Glomerular visceral epithelial cell (primary cell): ENCODE data around the gene ANKLE1.

Experiments
- DNase-seq: peaks from one replicate; pipeline ENCODE4 v3.0.0-alpha.2; 2016; ENCODE audit errors: extremely low spot score

Gene ANKLE1

DNA sequence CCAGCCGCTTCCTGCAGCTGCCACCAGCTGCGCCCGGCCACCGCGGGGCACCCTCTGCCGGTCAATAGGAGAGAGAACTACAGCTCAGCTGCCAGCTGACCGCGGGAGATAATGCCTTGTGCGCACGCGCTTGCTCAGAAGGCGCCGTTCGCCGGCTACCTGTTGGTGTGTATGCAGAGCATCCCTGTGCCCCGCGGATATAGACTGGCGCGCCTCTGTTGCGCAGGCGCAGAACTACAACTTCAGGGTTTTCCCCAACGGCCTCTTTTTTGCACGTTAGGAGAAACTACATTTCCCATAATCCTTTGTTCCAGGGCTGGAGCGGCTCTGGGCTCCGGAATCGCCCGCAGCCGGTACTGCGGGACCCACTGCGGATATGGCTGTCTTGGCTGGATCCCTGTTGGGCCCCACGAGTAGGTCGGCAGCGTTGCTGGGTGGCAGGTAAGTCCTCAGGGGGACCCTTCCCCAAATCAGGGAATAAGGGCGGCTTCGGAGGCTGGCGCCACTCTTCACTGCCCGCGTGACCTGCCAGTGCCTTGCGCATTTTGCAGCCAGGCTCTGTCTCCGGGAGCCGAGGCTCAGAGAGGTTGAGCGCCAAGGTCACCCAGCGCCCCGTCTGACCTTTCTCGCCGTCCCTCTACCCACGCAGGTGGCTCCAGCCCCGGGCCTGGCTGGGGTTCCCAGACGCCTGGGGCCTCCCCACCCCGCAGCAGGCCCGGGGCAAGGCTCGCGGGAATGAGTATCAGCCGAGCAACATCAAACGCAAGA, 24.0 kb downstream of the ANKLE1 start, which contains the start of gene MRPL34:
Gene MRPL34 (plus strand): TSS at position 356 of the 768 bp plus-strand sequence. CDS start 21 bp downstream, at position 377.
- DNase-seq = peak; percentile 100

DNA sequence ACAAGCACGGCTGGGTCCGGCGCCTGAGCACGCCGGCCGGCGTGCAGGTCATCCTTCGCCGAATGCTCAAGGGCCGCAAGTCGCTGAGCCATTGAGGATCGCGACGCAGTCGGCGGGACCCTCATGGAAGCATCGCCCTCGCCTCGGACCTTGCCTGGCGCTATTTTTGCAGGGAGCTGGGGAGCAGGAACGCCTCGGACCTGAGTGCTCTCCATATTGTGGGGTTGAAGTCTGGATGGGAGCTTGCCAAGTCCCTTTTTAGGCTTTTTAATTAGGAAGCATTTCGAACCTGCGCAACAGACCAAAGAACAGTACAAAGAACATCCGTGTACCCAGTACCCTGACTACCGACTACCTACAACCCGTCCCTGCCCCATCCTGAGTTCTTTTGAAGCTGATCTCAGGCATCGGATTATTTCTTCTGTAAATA, 24.6 kb downstream of the ANKLE1 start:
- no peak for DNase-seq

DNA sequence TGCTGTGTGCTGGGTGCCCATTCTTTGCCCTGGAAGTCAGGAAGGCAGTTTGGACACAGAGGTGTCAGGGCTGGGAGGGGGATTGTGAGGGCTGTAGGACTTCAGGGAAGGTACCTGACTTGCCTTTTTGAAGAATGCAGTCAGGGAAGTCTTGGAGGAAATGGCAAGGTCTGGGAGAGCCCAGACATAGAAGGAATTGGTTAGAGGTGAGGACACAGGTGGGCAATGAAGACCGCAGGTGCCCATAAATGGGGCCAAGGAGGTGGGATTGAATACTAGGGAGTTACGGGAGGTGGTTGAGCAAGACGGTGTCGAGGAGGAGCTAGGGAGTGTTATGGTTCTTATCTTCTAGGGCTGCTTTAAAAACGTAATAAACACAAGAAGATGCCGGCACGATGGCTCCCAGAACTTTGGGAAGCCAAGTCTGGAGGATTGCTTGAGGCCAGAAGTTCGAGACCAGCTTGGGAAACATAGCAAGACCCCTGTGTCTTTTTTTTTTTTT, 26.2 kb downstream of the ANKLE1 start:
- DNase-seq = no peak

DNA sequence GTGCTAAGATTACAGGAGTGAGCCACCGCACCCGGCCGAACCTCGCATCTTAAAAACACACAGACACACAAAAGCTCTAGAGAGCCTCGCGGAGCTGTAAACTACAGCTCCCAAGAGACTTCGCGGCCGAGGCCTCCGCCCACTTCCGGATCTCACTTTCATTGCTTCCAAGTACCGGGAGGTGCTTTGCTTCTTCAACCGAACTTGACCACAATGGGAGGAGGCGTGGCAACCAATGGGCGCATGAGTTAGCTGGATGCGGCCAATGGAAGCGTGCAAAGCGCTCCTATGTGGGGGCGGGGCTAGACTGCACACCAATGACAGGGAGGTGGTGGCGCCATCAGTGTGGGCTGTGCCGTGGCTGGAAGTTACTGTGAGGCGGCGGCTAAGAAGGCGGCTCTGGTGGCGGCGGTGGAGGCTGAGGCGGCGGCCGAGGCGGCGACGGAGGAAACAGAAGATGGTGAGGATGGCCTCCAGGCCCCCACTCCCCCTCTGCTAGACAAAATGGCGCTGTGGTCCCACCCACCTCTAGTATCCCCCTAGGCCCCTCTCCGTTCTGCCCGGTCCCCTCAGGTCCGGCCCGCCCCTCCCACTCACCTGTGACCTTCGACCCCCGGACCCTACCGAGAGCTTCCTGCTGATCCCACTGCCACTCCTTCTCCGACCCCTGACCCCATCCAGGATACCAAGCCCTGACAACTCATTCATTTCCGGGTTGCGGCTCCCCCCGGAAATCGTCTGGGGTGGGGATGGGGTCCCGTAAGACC, 27.7 kb downstream of the ANKLE1 start, which contains the start of gene DDA1:
Gene DDA1 (plus strand): TSS at position 366 of the 767 bp plus-strand sequence. CDS start 92 bp downstream, at position 458.
- peak; percentile 100 for DNase-seq

DNA sequence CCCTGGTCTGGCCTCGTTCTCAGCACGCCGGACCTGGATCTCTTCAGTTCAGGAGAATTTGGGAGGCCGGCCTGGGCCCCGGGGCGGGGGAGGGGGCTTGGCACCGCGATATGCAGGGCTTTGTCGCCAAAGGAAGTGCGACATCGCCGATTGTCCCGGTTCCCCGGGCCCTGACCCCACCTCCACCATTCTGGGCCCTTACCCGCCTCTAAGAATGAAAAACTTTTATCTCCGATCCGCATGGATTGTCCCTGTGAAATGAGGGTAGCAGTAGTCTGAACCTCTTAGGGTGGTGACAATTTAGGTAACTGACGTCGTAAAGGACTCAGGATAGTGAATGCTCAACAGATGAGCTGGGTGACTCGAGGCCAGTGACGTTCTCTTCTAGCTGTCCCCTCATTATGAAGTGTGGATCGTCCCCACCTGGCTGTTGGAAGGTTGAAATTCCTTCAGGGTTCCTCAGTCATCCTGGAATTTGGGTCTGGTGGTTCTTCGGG, 28.3 kb downstream of the ANKLE1 start:
- DNase-seq = no peak

DNA sequence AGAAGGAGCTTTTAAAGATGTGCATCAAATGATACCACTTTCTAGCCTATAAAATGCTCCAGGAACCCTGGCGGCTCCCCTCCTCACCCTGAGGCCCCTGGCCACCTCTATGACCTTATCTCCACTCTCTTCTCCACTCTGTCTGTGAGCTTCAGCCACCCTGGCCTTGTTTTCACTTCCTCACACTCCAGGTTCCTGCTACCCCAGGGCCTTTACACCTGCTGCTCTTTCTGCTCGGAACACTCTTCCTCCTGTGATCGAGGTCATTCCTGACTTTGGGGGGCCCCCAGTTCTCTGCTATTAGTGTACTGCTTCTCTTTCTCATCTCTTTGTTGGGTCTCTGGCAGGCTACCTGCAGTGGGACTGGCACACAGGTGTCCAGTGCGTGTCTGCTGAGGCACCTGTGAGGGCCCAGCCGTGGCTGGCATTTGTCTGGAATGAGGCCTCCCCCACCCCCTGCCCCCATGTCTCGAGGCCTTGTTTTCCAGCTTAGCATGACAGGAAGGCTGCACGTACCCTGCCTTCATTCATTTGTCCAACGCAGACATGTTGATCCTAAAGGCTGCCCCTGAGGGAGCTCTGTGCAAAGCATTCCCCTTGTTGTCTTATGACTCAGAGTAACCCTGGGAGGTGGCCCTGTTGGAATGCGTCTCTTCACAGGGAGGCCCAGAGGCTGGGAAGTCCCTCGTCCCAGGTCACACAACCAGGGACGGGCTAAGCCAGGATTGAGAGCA, 29.9 kb downstream of the ANKLE1 start:
- peak; percentile 89 for DNase-seq

DNA sequence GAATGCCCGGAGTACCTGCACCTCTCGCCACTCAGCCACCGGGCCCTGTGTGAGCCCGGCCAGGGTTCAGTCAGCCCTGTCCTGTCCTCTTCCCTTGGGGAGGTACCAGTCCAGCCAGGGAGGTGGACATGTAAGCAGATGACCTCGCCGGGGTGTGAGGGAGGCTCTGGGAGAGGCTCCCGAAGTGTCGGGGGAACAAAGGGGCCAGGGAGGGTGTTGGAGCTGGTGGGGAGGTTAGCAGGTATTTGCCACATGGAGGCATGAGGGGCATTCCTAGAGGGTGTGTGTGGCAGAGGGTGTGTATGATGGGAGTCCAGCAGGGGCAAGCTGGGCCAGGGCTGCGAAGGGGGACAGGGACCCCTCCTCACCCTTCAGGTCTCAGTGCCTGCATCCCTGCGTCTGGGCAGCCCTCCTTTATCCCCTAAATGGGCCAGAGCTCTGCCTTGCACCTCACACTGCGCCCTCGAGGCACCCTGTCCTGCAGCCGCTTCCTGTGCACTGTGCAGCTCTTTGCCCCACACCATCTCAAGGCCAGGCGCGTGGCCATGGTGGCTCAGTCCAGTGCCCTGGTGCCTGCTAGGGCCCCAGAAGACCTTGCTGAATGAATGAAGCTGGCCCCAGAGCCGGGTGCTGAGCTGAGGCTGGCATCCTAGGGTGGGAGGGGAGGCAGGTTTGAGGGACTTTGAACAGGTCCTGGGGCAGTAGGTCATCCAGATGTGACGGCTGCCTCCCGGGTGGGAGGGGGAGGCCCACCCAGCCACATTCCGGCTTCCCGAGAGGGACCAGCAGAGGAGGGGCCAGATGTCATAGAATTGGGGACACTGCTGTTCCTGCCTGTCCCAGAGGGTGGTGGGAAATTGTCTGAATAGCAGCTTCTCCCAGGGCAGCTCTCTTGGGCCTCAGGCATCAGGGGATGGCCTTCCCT, 30.8 kb downstream of the ANKLE1 start:
- DNase-seq = no peak

DNA sequence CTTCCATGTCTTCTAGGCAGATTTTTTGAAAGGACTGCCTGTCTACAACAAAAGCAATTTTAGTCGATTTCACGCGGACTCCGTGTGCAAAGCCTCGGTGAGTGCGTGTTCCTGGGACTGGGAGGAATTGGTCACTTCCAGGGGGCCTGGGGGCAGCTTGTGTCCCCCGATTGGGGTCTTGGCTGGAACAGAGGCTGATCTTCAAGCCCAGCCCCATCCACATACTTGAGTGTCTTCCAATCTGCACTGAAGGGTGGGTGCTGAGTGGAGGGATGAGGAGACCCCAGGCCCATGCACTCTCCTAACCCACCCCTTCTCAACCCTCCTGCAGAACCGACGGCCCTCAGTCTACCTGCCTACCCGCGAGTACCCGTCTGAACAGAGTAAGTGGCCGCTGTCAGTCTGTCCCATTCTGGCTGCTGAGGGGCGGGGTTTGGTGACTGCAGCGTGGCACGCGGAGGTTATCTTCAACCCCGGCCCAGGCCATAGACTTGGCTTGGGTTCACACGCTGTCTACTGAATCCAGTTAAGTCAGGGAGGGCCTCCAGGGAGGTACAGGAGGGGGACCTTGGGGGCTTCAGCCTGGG, 32.4 kb downstream of the ANKLE1 start:
- no peak for DNase-seq

DNA sequence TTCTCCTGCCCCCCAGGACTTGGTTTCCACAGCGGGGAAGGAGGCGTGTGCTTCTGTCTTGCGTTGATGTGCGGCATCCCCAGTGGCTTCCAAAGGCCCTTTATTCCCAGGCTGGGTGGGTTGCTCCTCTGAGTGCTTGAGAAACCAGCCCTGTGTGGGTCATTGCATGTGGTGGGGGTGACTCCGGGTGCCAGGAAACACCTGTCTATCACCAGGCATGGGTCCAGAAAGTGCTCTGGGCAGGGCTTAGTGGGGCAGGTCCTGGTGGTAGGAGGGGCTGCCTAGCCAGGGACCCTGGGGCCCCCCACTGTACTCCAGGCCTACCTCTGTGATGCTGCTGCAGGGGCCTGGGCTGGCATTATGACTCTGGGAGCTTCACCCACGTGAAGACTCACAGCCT, 37.3 kb downstream of the ANKLE1 start:
- no peak for DNase-seq

DNA sequence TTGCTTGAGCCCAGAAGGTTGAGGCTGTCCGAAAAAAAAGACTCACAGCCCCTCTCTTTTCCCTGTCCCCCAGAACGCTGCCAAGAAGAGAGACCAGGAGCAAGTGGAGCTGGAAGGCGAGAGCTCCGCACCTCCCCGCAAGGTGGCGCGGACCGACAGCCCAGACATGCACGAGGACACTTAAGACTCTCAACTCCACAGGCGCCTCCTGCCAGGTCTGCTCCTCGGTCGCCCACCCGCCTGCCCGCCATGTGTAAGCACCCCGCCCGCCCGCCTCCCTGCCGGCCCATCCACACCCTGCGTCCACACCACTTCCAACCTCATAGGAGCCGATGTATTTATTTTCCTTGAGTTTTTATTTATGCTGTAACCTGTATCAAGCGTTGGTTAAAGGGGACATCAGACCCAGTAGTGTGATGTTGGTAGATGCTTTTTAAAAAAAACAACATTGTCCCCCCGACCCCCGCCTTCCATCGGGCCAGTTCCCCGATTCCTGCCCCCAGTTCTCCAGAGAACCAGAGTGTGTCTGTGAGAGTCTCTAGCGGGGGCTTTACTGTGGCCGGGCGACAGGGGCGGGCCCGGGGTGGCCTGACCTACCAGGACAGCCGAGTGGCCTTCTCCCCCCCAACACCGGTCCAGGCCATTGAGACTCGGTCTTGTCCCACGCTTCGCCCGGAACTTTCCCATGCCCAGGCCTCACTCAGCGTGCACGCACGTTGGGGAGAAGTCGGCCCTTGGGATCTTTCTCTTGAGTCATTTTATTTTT, 38.0 kb downstream of the ANKLE1 start:
- no peak for DNase-seq

DNA sequence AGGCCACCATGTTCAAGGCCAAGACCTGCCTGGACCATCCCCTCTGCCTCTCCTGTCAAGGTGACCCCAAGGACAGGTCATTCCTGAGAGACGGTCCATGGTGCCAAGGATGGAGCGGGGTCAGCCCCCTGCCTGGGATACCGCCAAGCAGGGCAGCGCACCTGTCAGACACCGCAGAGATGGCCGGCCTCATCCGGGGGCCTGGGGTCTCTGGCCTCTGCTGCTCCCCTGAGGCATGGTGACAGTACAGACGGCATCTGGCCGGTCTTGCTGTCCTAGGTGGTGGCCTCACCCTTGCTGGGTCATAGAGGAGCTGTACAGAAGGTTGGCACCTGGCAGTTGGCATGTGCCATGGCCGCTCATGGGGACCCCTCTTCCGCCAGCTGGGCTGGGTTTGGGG, 38.7 kb downstream of the ANKLE1 start:
- DNase-seq = no peak

DNA sequence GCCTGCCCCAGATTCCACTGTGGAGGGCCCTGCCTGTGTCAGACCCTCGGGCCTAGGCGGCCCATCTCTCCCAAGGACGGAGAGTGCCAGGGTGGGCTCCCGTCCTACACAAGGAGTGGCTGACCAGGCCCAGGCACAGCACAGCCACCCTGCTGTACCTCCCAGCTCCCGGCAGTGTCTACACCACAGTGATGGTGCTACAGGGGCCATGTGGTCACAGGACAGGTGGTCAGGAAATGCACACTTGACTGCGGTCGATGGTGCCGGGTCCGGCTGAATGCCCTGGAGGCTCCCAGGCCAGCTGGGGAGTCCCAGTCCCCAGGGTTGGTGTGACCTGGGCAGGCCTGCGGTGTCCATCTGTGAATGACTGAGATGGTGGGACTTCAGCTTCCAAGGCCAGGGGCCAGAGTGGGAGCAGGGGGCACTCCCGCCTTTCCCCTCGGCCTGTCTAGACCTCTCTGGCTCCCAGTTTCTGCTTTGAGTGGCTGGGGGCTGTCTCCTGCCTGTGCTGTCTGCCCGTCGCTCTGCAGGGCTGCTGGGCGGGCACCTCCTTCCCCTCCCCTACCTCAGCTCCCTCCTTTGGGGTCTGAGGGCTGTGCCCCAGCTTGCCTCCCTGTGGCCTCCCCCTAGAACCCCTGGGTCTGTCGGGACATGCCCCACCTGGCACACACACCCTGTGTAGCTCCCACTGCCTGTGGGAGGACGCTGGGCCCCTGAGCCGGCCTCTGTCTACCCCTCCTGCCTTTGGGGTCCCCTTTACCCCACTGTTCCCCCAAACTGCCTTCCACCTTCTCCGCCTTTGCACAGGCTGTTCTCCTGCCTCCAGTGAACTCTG, 40.2 kb downstream of the ANKLE1 start:
- no peak for DNase-seq

DNA sequence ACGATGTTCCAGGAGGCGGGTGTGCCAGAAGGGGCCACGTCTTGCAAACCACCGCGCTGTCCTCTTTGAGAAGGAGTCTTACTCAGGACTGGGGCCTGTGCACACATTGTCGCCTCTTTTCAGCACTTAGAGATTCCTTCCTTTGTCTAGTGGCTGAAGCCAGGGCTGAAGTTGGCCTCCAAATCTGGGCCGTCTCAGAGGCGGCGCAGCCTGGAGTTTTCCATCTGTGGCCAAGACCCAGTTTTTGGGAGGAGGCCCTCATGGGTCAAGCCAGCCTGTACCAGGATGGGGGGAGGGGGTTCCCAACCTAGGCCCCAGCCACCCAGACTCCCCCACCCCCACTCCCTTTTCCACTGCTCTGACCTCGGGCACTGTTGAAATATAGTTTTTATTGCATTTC, 41.2 kb downstream of the ANKLE1 start:
- no peak for DNase-seq

DNA sequence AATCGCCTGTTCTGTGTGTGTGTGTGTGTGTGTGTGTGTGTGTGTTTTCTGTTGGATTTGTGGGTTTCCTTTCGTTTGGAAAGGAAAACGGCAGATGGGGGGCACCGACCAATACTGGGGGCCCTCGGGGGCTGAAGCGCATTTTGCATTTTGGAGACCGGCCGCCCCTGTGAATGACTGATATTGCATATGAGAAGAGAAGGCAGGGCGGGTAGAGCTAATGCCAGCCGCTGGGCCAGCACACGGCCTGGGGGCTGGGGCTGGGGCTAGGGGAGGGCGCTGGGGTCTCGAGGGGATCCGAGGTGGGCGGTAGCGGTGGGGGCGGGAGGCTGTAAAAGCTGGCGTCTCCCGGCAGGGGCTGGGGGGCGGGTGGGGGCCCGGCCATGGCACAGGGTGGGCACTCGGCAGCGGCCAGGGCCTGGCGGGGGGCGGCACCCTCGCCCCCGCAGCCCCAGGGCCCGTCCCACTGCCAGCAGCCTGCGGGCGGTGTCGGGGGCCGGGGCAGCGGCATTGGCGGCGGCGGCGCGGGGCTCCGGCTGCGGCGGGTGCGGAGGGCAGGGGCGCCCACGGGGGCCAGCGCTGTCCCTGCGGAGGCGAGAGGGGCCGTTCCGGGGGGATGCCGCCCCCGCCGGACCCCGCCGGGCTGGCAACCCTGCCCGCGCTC, 41.7 kb downstream of the ANKLE1 start:
- DNase-seq = no peak

DNA sequence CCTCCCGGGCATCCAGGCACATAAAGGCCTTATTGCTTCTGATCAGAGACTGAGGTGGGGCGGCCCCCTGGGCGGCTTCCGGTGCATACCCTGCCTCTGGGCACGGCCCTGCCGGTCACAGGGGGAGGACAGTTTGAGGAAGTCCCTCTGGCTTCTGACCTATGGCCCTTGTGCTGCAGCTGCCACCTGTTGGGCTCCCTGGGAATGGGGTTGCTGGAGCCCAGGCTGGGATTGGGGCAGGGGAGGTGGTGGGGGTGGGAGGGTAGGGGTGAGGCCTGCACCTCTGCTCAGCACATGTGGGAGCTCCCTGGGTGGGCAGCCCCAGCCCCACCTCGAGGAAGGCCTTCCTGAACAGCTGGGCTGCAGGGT, 42.2 kb downstream of the ANKLE1 start:
- DNase-seq = no peak

DNA sequence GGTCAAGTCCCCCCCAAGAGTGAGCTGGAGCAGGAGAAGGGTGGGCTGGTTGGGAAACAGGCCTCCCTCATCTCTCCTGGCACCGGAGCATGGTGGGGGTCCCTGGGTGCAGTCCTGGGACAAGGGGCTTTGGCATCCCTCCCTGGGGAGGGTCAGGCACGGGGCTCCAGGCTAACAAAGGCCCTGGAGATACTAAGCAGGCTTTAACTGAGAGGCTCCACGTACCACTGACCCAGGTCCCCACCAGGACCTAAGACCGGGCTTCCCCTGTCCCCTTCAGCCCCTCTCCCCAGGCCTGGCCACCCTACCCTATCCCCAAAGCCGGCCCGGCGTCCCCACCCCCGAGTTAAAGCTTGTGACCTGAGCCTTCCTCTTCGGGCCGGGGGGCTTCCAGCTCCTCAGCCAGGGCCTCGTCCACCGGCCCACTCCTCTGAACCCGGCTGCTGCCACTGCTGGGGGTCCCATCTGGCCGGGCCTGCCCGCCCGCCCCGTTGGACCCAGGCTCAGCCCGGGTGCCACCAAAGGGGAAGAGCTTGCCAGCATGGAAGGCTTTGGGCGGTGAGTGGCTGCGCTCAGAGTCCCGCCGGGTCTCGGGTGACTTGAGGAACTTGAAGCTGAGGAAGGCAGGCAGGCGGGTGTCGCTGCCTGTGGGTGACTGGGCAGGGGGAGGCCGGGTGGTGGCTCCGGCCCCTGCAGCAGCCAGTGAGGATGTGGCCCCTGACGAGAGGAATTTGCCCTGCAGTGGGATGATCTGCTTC, 42.8 kb downstream of the ANKLE1 start:
- no peak for DNase-seq

DNA sequence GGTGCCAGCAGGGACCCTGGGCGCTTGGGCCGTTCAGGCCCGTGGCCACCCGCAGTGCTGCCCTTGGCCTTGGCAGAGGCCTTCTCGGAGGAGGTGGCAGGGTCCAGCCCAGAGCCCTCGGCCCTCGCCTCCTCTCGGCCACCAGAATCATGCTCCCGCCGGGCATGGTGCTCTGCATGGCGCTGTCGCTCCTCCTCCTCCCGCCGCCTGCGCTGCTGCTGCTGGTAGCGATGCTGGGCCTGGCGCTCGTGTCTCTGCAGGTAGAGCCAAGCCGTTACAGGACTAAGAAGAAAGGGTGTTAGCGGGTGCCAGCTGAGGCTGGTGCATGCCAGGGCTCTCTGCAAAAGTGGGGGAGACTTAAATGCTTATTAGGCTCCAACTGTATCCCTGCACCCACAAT, 43.4 kb downstream of the ANKLE1 start:
- DNase-seq = no peak
